Tibial artery (tissue), 4 donors: ENCODE data around the gene MDFIC.

ENCODE experiments used
- DNase-seq, 2 donors: peaks; one replicate each; pipeline ENCODE4 v3.0.0-alpha.2; 2019
- H3K27ac ChIP-seq, 2 donors: fragments of 200-600 bp; sonication (generic) in 1 of 2; 1 replicate in 1 of 2; 2 replicates in 1 of 2; pipeline ENCODE4 v1.5.1; 2018 to 2019; ENCODE audit warnings: mild to moderate bottlenecking in 1 of 2
- H3K27me3 ChIP-seq, 2 donors: fragments of 200-600 bp; sonication (generic) in 1 of 2; one replicate each; pipeline versions ENCODE4 v1.5.1 to v1.6.0; 2016 to 2019
- H3K36me3 ChIP-seq, 3 donors: fragments of 200-600 bp; sonication (generic) in 2 of 3; one replicate each; pipeline ENCODE4 v1.5.1; 2016 to 2019; ENCODE audit warnings: mild to moderate bottlenecking in 2 of 3
- H3K4me1 ChIP-seq, 4 donors: fragments of 200-600 bp; sonication (generic) in 2 of 4; 1 replicate in 3 of 4; 2 replicates in 1 of 4; pipeline ENCODE4 v1.5.1; 2016 to 2019
- H3K4me3 ChIP-seq, 2 donors: fragments of 200-600 bp; sonication (generic) in 1 of 2; 1 replicate in 1 of 2; 2 replicates in 1 of 2; pipeline ENCODE4 v1.5.1; 2018 to 2019; ENCODE audit warnings: mild to moderate bottlenecking in 2 of 2
- H3K9me3 ChIP-seq, 3 donors: fragments of 200-600 bp; sonication (generic) in 1 of 3; one replicate each; pipeline ENCODE4 v1.5.1; 2016 to 2019
- intact Hi-C: fragments of 100-400 bp; cut with DNase I; formaldehyde crosslinking; loops from one replicate; pipeline ENCODE4 v1.15.0; 2023; ENCODE audit warnings: low total_unique reads
- TF ChIP-seq, protein P1 (sequence below), 2 experiments: fragments of 200-600 bp in 1 of 2; fragments of 450-650 bp in 1 of 2; IDR thresholded peaks; one replicate each; pipeline ENCODE4 v1.5.1; 2017 to 2019; ENCODE audit warnings: antibody characterized with exemption in 2 of 2, mild to moderate bottlenecking in 1 of 2, moderate library complexity in 1 of 2

MDFIC gene

GRCh38 chr7:114889646-114890285 is 32.1 kb upstream of the MDFIC start:
- peaks cover 0 to 10% (median 0%) of the 10 kb centered on the region in 3 donors for H3K9me3 ChIP-seq
- H3K27ac ChIP-seq, result no peak overlapping the region
- TF ChIP-seq, protein P1, sequence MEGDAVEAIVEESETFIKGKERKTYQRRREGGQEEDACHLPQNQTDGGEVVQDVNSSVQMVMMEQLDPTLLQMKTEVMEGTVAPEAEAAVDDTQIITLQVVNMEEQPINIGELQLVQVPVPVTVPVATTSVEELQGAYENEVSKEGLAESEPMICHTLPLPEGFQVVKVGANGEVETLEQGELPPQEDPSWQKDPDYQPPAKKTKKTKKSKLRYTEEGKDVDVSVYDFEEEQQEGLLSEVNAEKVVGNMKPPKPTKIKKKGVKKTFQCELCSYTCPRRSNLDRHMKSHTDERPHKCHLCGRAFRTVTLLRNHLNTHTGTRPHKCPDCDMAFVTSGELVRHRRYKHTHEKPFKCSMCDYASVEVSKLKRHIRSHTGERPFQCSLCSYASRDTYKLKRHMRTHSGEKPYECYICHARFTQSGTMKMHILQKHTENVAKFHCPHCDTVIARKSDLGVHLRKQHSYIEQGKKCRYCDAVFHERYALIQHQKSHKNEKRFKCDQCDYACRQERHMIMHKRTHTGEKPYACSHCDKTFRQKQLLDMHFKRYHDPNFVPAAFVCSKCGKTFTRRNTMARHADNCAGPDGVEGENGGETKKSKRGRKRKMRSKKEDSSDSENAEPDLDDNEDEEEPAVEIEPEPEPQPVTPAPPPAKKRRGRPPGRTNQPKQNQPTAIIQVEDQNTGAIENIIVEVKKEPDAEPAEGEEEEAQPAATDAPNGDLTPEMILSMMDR (IDR thresholded peaks at IDR 0.05), result no peak
- no peaks in the 10 kb centered on the region for H3K27me3 ChIP-seq
- no peaks in the 10 kb centered on the region for H3K4me1 ChIP-seq
- intact Hi-C loops, result no loop called here
- H3K36me3 ChIP-seq, result no peaks in the 10 kb centered on the region
- no peak overlapping the region for H3K4me3 ChIP-seq
- DNase-seq, result no peak

DNA sequence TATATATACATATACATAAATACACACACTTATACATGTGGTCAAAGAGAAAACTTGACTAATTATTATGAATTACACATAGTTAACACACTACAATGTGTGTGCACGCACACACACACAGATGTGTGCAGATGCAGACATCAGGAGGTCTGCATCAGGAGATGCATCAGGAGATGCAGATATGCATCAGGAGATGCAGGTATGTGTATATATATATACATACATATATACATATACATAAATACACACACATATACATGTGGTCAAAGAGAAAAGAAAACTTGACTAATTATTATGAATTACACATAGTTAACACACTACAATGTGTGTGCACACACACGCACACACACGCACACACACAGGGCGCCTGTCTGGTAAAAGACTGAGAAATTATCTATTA is 31.3 kb upstream of the MDFIC start:
- no peak overlapping the region for H3K27ac ChIP-seq
- intact Hi-C loops, result no loop called here
- no peaks in the 10 kb centered on the region for H3K4me1 ChIP-seq
- DNase-seq, result no peak
- H3K36me3 ChIP-seq, result no peaks in the 10 kb centered on the region
- H3K27me3 ChIP-seq, result no peaks in the 10 kb centered on the region
- H3K9me3 ChIP-seq, result peaks cover 0 to 10% (median 0%) of the 10 kb centered on the region in 3 donors
- TF ChIP-seq, protein P1 (IDR thresholded peaks at IDR 0.05), result no peak
- H3K4me3 ChIP-seq, result no peak overlapping the region

- no peaks in the 10 kb centered on the region for H3K4me1 ChIP-seq
- no peaks in the 10 kb centered on the region for H3K36me3 ChIP-seq
- no peak overlapping the region for H3K27ac ChIP-seq
- H3K4me3 ChIP-seq, result no peak overlapping the region
- TF ChIP-seq, protein P1 (IDR thresholded peaks at IDR 0.05), result no peak
- intact Hi-C loops, result no loop called here
- H3K27me3 ChIP-seq, result no peaks in the 10 kb centered on the region
- H3K9me3 ChIP-seq, result no peaks in the 10 kb centered on the region
- DNase-seq, result no peak
These were observed 21.8 kb upstream of the MDFIC start for GRCh38 chr7:114900127-114900526.

- Histone ChIP-seq H3K4me3 (no peak overlapping the region), H3K36me3 (no peaks in the 10 kb centered on the region), H3K9me3 (no peaks in the 10 kb centered on the region), H3K4me1 (no peaks in the 10 kb centered on the region), H3K27me3 (no peaks in the 10 kb centered on the region), H3K27ac (no peak overlapping the region)
- TF ChIP-seq, protein P1 (IDR thresholded peaks at IDR 0.05), result no peak
- intact Hi-C loops, result no loop called here
- DNase-seq, result no peak
These were observed 20.1 kb upstream of the MDFIC start for GRCh38 chr7:114901771-114902170.

GRCh38 chr7:114903131-114903530 is 18.8 kb upstream of the MDFIC start:
- intact Hi-C loops, result no loop called here
- Histone ChIP-seq H3K27ac (no peak overlapping the region), H3K36me3 (no peaks in the 10 kb centered on the region), H3K4me1 (no peaks in the 10 kb centered on the region), H3K4me3 (no peak overlapping the region), H3K27me3 (no peaks in the 10 kb centered on the region), H3K9me3 (no peaks in the 10 kb centered on the region)
- DNase-seq, result no peak
- TF ChIP-seq, protein P1 (IDR thresholded peaks at IDR 0.05), result no peak

- Histone ChIP-seq H3K4me1 (no peaks in the 10 kb centered on the region), H3K4me3 (no peak overlapping the region), H3K27ac (no peak overlapping the region), H3K9me3 (no peaks in the 10 kb centered on the region), H3K27me3 (no peaks in the 10 kb centered on the region), H3K36me3 (no peaks in the 10 kb centered on the region)
- TF ChIP-seq, protein P1 (IDR thresholded peaks at IDR 0.05), result no peak
- intact Hi-C loops, result no loop called here
- DNase-seq, result no peak
These were observed 11.1 kb upstream of the MDFIC start for GRCh38 chr7:114910787-114911186.
